ENCODE data around the gene VNN1.

DNA sequence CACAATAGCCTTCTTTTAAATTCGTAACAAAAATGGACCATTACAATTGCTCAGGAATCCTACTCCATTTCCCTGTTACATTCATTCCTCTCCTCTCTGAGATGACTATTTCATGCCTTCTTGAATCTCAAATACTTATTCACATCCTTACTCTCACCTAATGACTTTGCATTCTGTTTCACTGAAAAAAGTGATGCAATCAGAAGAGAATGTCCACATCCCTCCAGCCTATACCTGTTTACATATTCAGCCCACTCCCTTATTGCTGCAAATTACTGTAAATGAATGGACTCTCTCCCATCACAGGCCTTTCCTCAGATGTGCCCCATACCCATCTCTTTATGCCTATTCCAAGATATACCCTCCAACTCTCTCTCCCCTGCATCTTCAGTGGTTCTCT lies 63.4 kb downstream of the VNN1 start:
- TF ChIP-seq, protein P1, sequence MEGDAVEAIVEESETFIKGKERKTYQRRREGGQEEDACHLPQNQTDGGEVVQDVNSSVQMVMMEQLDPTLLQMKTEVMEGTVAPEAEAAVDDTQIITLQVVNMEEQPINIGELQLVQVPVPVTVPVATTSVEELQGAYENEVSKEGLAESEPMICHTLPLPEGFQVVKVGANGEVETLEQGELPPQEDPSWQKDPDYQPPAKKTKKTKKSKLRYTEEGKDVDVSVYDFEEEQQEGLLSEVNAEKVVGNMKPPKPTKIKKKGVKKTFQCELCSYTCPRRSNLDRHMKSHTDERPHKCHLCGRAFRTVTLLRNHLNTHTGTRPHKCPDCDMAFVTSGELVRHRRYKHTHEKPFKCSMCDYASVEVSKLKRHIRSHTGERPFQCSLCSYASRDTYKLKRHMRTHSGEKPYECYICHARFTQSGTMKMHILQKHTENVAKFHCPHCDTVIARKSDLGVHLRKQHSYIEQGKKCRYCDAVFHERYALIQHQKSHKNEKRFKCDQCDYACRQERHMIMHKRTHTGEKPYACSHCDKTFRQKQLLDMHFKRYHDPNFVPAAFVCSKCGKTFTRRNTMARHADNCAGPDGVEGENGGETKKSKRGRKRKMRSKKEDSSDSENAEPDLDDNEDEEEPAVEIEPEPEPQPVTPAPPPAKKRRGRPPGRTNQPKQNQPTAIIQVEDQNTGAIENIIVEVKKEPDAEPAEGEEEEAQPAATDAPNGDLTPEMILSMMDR (IDR thresholded peaks at IDR 0.05): no peak
- TF ChIP-seq POLR2A (IDR thresholded peaks at IDR 0.05): no peak

Data from testis (tissue), 2 donors.